Measurements from ENCODE around the gene RPTOR. TPM values are rescaled to one million over a fixed set of nuclear protein-coding genes. Genes with fewer than 3 reads are reported as not detected.
"Not testable (repeated sequence)": the region's sequence is repeated elsewhere in the genome, so short reads cannot be mapped to it uniquely, and the experiment has no call there.

The RPTOR gene
- total RNA-seq, 2 donors from 2014 or later: 62.0 to 228 TPM

DNA sequence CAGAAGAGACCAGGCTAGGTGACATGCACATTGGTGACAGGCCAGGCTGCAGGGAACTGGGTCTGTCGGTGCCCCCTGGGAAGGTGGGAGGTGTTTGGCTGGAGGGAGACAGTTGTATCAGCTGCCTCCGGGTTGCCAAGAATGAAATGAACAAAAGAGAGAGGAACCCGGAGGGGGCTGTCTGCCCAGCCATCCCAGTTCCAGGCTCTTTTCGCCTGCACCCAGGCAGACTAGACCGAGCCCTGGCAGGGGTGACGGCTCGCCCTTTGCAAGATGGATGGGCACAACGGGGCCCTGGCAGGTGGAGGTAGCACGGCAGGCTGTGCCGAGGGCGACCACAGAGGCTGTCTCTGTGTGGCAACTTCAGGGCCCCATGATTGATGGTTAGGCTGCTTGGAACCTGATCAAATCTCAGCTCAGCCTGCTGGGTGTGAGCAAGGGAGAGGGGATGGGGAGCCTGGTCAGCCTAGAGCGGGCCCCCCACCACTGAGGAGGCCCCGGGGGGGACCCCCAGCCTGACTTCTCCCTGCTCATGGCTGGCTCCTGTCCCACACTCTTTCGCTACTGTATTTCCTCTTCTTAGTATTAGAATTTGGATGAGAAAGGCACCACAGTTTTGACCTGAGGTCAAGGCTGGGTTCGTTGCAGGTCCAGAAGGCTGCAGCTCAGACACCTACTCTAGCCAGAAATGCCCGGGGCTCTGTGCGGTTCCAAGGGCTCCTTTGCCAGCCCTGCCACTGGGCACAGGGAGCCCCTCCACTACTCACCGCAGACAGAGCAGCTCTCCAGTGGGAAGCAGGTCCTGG is 328.1 kb downstream of the RPTOR start:
- H3K27me3 Mint-ChIP-seq: no peaks in the 10 kb centered on the region
- no peak for ATAC-seq (replicated peaks)
- peaks cover 48% of the 10 kb centered on the region for H3K4me1 Mint-ChIP-seq
- H3K27ac Mint-ChIP-seq: no peak overlapping the region
- peak overlapping the region; percentile 41 for H3K4me3 Mint-ChIP-seq
- H3K9me3 Mint-ChIP-seq: no peaks in the 10 kb centered on the region
- peaks cover 55% of the 10 kb centered on the region for H3K36me3 Mint-ChIP-seq (ENCODE audit: low read depth)

DNA sequence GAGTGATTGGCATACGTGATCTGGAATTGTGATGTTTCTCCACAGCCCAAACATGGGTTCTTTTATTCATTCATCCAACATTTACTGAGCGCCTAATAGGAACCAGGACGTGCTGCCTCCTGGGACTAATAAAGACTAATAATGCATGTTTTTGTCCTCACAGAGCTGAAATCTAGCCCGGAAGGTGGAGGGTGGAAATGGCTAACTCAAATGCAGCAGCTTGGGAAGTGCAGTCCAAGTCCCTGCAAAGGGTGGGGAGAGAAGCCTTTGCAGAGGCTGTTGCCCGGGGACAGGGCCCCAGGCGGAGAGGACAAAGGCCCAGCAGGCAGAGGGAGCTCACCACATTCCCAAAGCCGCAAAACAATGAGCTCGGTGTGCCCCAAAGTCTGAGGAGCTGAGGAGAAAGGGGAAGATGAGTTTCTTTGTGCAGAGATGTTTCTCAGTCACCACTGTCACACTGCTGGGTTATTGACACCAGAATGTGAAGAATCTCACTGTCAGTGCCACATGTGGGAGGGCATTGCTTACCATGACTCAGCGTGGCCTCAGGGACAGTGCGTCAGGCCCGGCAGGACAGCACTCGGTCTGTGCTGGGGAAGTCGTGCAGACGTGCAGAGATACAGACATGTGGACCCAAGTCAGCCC is 328.8 kb downstream of the RPTOR start:
- peak overlapping the region; percentile 41 for H3K4me3 Mint-ChIP-seq
- ATAC-seq (replicated peaks): no peak
- peaks cover 63% of the 10 kb centered on the region for H3K36me3 Mint-ChIP-seq (ENCODE audit: low read depth)
- peaks cover 47% of the 10 kb centered on the region for H3K4me1 Mint-ChIP-seq
- peak overlapping the region; percentile 12 for H3K27ac Mint-ChIP-seq
- no peaks in the 10 kb centered on the region for H3K9me3 Mint-ChIP-seq
- no peaks in the 10 kb centered on the region for H3K27me3 Mint-ChIP-seq

DNA sequence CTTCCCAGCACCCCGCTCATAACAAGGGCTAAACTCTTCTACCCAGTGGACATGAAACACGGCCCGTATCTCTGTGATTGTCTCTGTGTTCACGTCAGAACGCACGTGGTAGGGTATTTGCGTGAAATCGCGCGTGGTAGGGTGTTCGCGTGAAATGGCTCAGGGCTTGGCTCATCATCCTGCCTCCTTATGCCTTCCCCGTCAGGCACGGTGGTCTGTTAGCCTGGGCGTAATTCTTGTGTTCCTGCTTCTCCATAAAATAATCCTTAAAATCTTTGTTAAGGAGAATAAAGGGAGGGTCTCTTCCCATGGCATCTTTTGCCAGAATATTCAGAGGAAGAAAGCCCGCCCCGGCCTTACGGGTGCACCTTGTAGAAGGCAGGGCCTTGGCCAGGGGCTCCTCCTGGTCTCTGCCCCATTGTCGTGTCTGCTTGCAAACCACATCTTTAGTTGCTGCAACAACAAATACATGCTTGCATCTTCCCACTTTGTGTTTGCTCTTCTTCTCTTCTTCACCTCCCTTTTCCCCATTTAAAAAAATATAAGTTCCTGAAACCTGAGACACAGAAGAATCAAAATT is 330.3 kb downstream of the RPTOR start:
- no peak for ATAC-seq (replicated peaks)
- Mint-ChIP-seq H3K9me3 (no peaks in the 10 kb centered on the region), H3K4me3 (peak overlapping the region; percentile 41), H3K36me3 (ENCODE audit: low read depth) (peaks cover 66% of the 10 kb centered on the region), H3K27ac (peak overlapping the region; percentile 68), H3K4me1 (peaks cover 44% of the 10 kb centered on the region), H3K27me3 (no peaks in the 10 kb centered on the region)

DNA sequence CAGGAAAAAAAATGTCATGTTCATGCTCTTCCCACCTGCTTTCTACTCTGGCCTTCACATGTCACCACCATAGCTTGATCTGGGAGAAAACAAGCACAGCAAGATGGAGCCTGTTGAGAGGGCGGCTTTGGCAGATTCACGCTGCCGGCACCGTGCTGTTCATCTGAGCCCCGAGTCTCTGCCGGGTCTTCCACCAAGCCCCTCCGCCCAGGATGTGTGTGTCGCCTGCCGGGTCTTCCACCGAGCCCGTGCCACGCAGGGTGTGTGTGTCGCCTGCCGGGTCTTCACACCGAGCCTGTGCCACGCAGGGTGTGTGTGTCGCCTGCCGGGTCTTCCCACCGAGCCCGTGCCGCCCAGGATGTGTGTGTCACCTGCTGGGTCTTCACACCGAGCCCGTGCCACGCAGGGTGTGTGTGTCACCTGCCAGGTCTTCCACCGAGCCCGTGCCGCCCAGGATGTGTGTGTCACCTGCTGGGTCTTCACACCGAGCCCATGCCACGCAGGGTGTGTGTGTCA is 330.9 kb downstream of the RPTOR start:
- Mint-ChIP-seq H3K4me1 (peaks cover 38% of the 10 kb centered on the region), H3K36me3 (ENCODE audit: low read depth) (peaks cover 66% of the 10 kb centered on the region), H3K27ac (peak overlapping the region; percentile 68), H3K4me3 (peak overlapping the region; percentile 41)
- not testable (repeated sequence) for H3K9me3 Mint-ChIP-seq; ATAC-seq (replicated peaks); H3K27me3 Mint-ChIP-seq

DNA sequence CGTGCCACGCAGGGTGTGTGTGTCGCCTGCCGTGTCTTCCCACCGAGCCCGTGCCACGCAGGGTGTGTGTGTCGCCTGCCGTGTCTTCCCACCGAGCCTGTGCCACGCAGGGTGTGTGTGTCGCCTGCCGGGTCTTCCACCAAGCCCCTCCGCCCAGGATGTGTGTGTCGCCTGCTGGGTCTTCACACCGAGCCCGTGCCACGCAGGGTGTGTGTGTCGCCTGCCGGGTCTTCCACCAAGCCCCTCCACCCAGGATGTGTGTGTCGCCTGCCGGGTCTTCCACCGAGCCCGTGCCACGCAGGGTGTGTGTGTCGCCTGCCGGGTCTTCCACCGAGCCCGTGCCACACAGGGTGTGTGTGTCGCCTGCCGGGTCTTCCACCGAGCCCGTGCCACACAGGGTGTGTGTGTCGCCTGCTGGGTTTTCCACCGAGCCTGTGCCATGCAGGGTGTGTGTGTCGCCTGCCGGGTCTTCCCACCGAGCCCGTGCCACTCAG is 331.9 kb downstream of the RPTOR start:
- peaks cover 74% of the 10 kb centered on the region for H3K36me3 Mint-ChIP-seq (ENCODE audit: low read depth)
- peak overlapping the region; percentile 87 for H3K4me3 Mint-ChIP-seq
- not testable (repeated sequence) for H3K27me3 Mint-ChIP-seq; H3K9me3 Mint-ChIP-seq; ATAC-seq (replicated peaks)
- H3K27ac Mint-ChIP-seq: peak overlapping the region; percentile 98
- H3K4me1 Mint-ChIP-seq: peaks cover 31% of the 10 kb centered on the region

DNA sequence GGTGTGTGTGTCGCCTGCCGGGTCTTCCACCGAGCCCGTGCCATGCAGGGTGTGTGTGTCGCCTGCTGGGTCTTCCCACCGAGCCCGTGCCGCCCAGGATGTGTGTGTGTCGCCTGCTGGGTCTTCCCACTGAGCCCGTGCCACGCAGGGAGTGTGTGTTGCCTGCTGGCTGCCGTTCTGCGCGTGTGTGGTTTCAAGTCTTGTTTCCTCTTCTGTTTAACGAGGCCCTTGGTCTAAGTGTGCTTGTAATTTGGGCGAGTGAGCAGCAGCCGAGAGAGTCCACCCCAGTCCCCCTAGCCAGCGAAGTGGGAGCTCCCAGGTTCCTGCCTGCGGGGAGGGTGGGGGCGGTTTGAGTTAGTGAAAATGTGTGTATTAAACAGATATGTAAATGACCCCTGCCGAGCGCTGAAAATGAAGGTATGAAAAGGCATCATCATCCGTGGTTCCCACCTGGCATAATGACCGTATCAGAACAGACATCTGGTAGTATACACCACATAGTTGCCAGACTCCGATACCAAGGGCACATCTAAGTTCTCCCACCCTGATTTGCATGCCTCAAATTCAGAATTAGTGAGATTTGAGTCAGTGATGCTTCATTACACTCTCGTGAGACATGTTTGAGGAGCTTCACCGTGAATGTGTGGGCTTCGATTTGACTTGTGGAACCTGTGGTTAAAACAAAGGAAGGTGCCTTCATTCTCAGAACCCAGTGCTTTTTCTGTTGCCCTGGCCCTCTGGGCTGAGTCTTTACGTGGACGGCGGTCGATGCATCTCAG is 332.5 kb downstream of the RPTOR start:
- peaks cover 75% of the 10 kb centered on the region for H3K36me3 Mint-ChIP-seq (ENCODE audit: low read depth)
- H3K9me3 Mint-ChIP-seq: no peaks in the 10 kb centered on the region
- H3K27ac Mint-ChIP-seq: peak overlapping the region; percentile 98
- peak; percentile 90 for ATAC-seq (replicated peaks)
- H3K27me3 Mint-ChIP-seq: no peaks in the 10 kb centered on the region
- peaks cover 33% of the 10 kb centered on the region for H3K4me1 Mint-ChIP-seq
- H3K4me3 Mint-ChIP-seq: peak overlapping the region; percentile 87

DNA sequence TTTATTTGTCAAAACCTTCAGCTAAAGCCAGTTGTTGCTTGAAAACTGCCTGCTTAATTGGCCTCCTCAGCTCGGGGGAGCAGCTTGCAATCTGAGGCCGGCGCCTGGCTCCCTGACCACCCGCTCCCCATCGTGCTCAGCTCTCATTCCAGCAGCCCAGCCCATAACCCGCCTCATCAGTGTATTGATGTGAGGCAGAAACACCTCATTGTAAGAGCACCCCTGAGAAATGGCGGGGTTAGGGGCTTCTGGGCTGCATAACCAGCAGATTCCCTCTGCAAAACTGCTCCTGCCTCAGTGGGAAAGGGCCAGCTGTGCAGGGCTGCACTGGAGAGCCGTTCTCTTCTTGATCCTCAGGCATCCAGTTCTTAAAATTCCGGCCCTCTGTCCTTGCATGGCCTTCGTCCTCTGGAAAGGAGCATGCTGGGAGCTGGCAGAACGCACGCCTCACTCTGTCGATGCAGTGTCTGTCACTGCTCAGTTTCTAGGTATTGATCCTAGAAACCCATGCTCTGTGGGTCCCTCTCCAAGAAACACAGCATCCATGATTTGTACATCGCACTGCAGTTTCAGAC is 333.2 kb downstream of the RPTOR start:
- Mint-ChIP-seq H3K4me1 (peaks cover 36% of the 10 kb centered on the region), H3K4me3 (peak overlapping the region; percentile 87), H3K27ac (peak overlapping the region; percentile 98), H3K27me3 (no peaks in the 10 kb centered on the region), H3K36me3 (ENCODE audit: low read depth) (peaks cover 78% of the 10 kb centered on the region), H3K9me3 (no peaks in the 10 kb centered on the region)
- ATAC-seq (replicated peaks): peak; percentile 13

DNA sequence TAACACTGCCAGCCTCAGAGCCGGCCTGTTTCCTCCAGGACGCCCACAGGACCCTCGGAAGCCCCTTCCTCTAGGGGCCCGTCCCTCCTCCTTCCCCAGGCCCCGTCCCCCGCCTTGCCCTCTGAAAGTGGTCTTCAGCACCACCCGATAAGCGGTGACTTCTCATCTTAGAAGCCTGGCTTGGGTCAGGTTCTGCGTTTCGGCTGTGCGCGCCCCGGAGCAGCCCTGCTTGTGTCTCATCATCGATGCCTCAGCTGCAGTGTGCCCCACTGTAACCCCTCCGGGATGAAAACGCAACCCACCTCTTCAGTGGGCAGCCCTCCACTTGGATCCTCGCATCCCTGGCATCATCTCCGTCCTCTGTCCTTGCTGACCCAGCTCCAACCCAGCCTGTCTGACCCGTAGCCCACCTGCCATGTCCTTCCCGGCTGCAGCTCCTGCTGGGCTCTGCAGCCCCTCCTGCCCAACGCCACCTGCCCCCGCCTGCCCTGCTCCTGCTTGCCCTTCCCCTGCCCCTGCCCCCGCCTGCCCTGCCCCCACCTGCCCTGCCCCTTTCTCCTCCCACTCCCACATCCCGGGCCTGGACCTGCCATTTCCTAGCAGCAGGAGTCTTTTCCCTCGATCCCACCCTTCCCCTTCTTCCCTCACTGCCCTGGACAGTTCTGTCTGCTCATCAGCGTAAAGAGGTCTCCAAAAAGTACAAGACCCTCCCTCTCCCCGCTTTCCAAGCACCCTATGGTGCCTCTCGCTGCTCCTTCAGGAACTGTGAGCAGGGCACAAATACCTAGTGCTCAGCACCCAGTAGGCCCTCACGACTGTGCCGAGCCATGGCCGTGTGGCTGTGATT is 334.5 kb downstream of the RPTOR start:
- H3K9me3 Mint-ChIP-seq: no peaks in the 10 kb centered on the region
- peaks cover 28% of the 10 kb centered on the region for H3K4me1 Mint-ChIP-seq
- peak overlapping the region; percentile 66 for H3K4me3 Mint-ChIP-seq
- no peaks in the 10 kb centered on the region for H3K27me3 Mint-ChIP-seq
- H3K36me3 Mint-ChIP-seq (ENCODE audit: low read depth): peaks cover 74% of the 10 kb centered on the region
- ATAC-seq (replicated peaks): no peak
- peak overlapping the region; percentile 98 for H3K27ac Mint-ChIP-seq

DNA sequence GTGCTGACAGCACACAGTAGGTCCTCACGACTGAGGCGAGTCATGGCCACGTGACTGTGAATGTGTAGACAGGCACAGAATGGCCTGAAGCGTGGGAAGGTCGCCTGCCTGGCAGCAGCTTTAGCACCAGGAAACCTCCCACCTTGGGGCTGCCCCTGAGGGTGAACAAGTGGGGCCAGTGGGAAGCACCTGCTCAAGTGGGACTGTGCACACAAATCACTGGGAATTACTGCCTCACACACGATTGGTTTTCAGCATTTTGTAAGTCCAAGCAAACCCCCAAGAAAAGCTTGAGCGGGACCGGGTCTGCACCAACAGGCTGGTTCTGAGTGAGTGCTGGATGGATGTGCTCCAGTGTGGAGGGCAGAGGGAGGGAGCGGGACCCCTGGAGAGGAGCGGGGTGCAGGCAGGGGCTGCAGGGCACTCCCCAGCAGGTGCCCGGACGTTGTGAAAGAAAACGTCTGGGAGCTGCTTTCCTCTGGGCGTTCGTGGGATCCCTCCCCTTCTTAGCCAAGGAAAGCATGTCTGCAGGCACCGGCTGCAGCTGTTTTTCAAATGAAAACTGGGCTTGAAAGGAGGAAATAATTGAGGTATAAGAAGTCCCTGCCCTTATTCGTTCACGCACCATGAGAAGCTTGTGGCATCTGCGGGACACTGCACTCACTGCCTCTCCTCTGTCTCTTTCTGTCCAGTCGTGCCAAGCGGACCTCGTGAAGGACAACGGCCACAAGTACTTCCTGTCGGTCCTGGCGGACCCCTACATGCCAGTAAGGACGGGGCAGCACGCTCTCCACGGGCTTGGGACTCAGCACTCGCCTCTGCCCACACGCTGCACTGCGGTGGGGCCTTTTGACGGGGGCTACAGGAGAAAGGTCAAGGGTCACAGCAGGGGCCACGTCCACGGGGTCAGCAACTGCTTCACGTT is 335.3 kb downstream of the RPTOR start:
- Mint-ChIP-seq H3K4me3 (peak overlapping the region; percentile 66), H3K9me3 (no peaks in the 10 kb centered on the region), H3K27me3 (no peaks in the 10 kb centered on the region), H3K27ac (peak overlapping the region; percentile 98), H3K36me3 (ENCODE audit: low read depth) (peaks cover 71% of the 10 kb centered on the region), H3K4me1 (peaks cover 28% of the 10 kb centered on the region)
- ATAC-seq (replicated peaks): peak; percentile 14

DNA sequence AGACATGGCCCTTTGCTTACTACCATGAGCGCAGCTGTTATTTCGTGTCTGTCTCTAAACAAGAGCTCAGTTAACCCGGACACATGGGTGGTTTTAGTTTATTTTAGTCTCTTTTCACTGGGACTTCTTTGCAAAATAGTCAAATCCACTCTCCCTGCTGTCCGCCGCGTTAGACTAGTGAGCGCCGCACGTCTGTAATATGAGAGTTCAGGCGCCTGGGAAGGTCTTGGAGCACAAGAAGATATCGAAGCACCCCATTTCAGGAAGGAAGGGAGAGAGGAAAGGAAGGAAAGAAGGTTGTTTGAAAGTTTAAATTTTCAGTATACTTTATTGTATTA is 336.0 kb downstream of the RPTOR start:
- no peaks in the 10 kb centered on the region for H3K9me3 Mint-ChIP-seq
- ATAC-seq (replicated peaks): no peak
- H3K4me3 Mint-ChIP-seq: peak overlapping the region; percentile 66
- H3K27ac Mint-ChIP-seq: peak overlapping the region; percentile 5
- H3K36me3 Mint-ChIP-seq (ENCODE audit: low read depth): peaks cover 71% of the 10 kb centered on the region
- H3K4me1 Mint-ChIP-seq: peaks cover 28% of the 10 kb centered on the region
- H3K27me3 Mint-ChIP-seq: no peaks in the 10 kb centered on the region

DNA sequence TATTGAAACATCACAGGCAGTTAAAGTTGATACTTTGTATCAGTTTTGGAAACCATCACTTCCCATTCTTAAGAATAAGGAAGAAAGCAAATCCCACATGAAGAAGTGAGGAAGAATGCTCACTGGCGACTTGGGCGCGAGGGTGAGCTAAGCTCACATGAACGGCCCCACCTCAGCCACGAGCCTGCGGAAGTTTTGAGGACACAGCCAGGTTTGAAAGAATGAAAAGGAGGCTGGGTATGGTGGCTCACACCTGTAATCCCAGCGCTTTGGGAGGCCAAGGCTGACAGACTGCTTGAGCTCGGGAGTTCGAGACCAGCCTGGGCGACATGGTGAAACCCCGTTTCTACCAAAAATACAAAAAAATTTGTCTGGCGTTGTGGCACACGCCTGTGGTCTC is 336.7 kb downstream of the RPTOR start:
- Mint-ChIP-seq H3K4me3 (peak overlapping the region; percentile 66), H3K9me3 (no peaks in the 10 kb centered on the region), H3K36me3 (ENCODE audit: low read depth) (peaks cover 77% of the 10 kb centered on the region), H3K27me3 (no peaks in the 10 kb centered on the region), H3K27ac (peak overlapping the region; percentile 77), H3K4me1 (peaks cover 28% of the 10 kb centered on the region)
- ATAC-seq (replicated peaks): no peak

DNA sequence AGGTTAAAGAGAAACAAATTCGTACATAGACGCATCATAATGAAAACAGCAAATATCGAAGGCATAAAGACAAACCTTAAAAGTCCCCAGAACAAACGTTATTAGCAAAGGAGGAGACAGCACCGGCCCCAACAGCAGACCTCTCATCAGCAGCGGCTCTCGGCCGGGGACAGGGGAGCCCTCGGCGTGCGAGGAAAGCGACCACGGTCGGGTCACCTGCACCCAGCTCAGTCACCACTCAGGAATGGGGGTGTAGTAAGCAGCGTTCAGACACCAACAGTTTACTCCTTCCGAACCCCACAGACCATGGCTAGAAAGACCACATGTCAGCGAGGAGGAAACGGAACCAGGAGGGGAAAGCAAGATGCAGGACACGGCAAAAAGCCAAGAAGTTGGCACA is 337.7 kb downstream of the RPTOR start:
- ATAC-seq (replicated peaks): no peak
- H3K27me3 Mint-ChIP-seq: no peaks in the 10 kb centered on the region
- peaks cover 77% of the 10 kb centered on the region for H3K36me3 Mint-ChIP-seq (ENCODE audit: low read depth)
- H3K27ac Mint-ChIP-seq: peak overlapping the region; percentile 77
- H3K4me1 Mint-ChIP-seq: peaks cover 26% of the 10 kb centered on the region
- no peaks in the 10 kb centered on the region for H3K9me3 Mint-ChIP-seq
- H3K4me3 Mint-ChIP-seq: peak overlapping the region; percentile 66

Data from activated T-helper 17 cell treated with anti-CD3 and anti-CD28 coated beads, Interleukin-2, amount 50 U/mL, for 72 hours (primary cell).